GM12801 (cell line): ENCODE measurements around the gene PDE11A.

Source experiments
- CTCF ChIP-seq: IDR thresholded peaks from one replicate; pipeline ENCODE4 v1.5.1; 2011; ENCODE audit warnings: control low read depth; ENCODE audit not compliant: insufficient read length; ENCODE audit errors: extremely low read depth

PDE11A gene

DNA sequence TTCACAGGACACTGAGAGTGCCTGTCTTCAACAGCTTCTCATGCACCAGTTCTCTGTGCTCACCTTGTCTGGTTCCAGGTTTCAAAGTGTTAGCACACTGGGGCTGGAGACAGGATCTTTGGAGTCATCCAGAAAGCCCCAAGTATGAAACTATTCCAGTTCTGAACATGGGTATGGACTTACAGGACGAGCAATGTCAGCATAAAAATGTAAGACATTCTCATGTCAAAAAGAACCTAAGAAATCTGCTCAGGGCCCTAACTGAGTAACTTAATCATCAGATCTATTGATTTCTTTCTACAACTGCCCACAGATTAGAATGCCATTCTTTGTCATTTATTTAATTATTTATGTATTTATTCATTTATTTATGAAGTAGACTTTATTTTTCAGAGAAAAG lies 495.5 kb downstream of the PDE11A start:
- TF ChIP-seq CTCF = no peak

DNA sequence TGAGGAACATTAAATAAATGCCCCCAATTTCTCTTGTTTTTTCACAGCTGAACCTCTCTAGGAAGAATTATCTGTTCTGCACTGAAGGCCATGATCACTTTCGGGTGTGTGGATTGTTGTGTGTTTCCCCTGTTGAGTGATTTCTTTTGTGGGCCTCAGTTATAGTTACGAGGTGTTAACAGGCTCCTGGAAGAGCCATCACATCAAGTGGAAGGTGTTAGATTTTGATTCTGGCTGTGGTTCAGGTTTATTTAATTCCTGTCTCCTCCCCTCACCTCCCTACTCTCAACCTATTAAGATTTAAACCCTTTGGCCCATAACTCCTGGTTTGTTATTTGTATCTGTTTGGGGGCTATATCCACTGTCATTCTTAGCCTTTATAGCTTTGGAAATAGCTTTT lies 497.2 kb downstream of the PDE11A start:
- TF ChIP-seq CTCF = no peak

DNA sequence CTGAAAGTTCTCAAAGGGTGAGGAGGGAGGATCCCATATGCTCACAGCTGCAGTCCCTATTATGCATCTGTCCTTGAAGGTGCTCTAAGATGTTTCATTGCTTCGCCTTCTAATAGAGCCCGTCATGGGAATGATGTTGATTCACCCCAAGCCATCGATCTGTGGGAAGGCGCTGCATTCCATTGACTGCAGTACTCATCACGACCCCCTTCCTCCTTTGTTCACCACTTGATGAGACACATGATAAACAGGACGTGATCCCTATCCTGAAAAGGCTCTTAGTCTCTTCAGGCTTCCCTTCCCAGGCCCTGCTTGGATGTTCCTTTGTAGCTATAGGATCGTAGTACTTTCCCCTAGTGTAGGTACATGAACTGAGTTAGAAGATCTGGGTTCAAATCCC lies 498.2 kb downstream of the PDE11A start:
- no peak for TF ChIP-seq CTCF
